Breast epithelium (tissue), 4 donors: ENCODE results near the gene KMT5C. TPM values are rescaled to one million over a fixed set of nuclear protein-coding genes. Genes with fewer than 3 reads are reported as not detected.
A peak's percentile ranks its signal among the peaks of the same experiment; 100 is the strongest.

Experiments
- DNase-seq, 2 donors: peaks; one replicate each; pipeline ENCODE4 v3.0.0-alpha.2; 2019; ENCODE audit warnings: low spot score in 2 of 2
- H3K27ac ChIP-seq, 2 donors: fragments of 200-600 bp; sonication (generic) in 1 of 2; one replicate each; pipeline ENCODE4 v1.5.1; 2016 to 2019; ENCODE audit warnings: mild to moderate bottlenecking in 1 of 2
- H3K27me3 ChIP-seq, 2 donors: fragments of 200-600 bp; sonication (generic) in 1 of 2; one replicate each; pipeline versions ENCODE4 v1.5.1 to v1.6.0; 2017 to 2019; ENCODE audit warnings: control low read depth in 1 of 2, mild to moderate bottlenecking in 1 of 2
- H3K36me3 ChIP-seq: fragments of 200-600 bp; one replicate; pipeline ENCODE4 v1.5.1; 2019
- H3K4me1 ChIP-seq, 2 donors: fragments of 200-600 bp; sonication (generic); one replicate each; pipeline ENCODE4 v1.5.1; 2016 to 2019; ENCODE audit warnings: control low read depth in 1 of 2
- H3K4me3 ChIP-seq, 3 donors: fragments of 200-600 bp; sonication (generic); 1 replicate in 2 of 3; 2 replicates in 1 of 3; pipeline ENCODE4 v1.5.1; 2016 to 2019; ENCODE audit warnings: mild to moderate bottlenecking in 3 of 3, moderate library complexity in 2 of 3
- H3K9me3 ChIP-seq, 2 donors: fragments of 200-600 bp; sonication (generic) in 1 of 2; one replicate each; pipeline ENCODE4 v1.5.1; 2016 to 2019; ENCODE audit warnings: control low read depth in 1 of 2
- POLR2A ChIP-seq: fragments of 450-650 bp; IDR thresholded peaks from one replicate; pipeline ENCODE4 v1.6.1; 2016; ENCODE audit warnings: antibody characterized with exemption, mild to moderate bottlenecking, moderate library complexity
- POLR2AphosphoS5 ChIP-seq, 3 donors: sonication (generic); formaldehyde crosslinking; IDR thresholded peaks; one replicate each; pipeline ENCODE4 v1.6.1; 2017; ENCODE audit warnings: antibody characterized with exemption in 3 of 3
- intact Hi-C: fragments of 100-400 bp; cut with DNase I; formaldehyde crosslinking; loops from one replicate; pipeline ENCODE4 v1.15.1; 2023; ENCODE audit warnings: low total_unique reads
- total RNA-seq, 3 donors: library from RNA; depleted of rRNA; stranded (reverse); fragments of >200 nt; gene quantifications; one replicate each; pipeline ENCODE4 v1.1.0, GENCODE V29; 2016
- TF ChIP-seq, protein P1 (sequence below), 3 donors: fragments of 450-650 bp; IDR thresholded peaks; one replicate each; pipeline ENCODE4 v1.5.1; 2016 to 2017; ENCODE audit warnings: antibody characterized with exemption in 3 of 3, mild to moderate bottlenecking in 3 of 3, moderate library complexity in 3 of 3

Gene KMT5C
- total RNA-seq, 3 donors from 2014 or later, result 6.1 to 20.8 (median 18.4) TPM

DNA sequence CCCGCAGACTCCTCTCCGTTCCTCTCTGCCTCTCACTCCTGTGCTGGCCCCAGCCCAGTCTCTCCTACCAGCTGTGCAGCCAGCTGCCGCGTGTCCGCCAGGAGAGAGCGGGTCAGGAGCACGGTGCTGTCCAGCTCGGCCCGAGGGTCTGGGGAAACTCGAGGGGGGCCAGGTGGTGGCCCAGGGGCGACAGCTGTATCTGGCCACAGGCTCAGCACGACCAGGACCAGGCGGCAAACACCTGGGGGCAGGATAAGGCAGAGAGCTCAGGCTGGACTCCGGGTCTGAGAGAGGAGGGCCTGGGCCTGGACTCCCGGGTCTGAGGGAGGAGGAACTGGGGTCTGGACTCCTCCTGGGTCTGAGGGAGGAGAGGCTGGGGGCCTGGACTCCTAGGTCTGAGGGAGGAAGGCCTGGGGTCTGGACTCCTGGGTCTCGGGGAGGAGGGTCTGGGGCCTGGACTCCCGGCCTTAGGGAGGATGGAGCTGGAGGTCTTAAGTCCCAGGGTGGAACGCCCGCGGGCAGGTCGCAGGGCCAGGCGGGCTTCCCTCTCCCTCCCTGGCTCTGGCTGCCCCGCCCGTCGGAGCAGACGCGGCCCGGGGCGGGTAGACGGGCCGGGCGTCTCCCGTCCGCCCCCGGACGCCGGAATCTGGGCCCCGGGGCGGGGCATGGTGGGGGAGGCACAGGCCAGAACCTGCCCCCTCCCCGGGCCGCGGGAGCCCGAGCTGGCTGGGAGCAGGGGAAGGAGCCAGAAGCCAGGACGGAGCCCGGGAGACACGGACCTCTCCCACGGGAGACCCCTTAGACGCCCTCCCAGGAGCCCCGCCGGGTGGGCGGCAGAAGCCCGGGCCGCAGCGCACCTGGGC lies 29.3 kb downstream of the KMT5C start:
- Histone ChIP-seq H3K27me3 (peaks cover 16 to 59% of the 10 kb centered on the region in 2 donors), H3K4me1 (peaks cover 4 to 6% of the 10 kb centered on the region in 2 donors), H3K4me3 (peak overlapping the region in 2 of 3 donors; percentile 45 to 64), H3K36me3 (no peaks in the 10 kb centered on the region), H3K27ac (peak overlapping the region in 1 of 2 donors; percentile 2), H3K9me3 (no peaks in the 10 kb centered on the region)
- no peak for DNase-seq
- intact Hi-C loops, result no loop called here
- no peak for TF ChIP-seq POLR2A
- TF ChIP-seq, protein P1, sequence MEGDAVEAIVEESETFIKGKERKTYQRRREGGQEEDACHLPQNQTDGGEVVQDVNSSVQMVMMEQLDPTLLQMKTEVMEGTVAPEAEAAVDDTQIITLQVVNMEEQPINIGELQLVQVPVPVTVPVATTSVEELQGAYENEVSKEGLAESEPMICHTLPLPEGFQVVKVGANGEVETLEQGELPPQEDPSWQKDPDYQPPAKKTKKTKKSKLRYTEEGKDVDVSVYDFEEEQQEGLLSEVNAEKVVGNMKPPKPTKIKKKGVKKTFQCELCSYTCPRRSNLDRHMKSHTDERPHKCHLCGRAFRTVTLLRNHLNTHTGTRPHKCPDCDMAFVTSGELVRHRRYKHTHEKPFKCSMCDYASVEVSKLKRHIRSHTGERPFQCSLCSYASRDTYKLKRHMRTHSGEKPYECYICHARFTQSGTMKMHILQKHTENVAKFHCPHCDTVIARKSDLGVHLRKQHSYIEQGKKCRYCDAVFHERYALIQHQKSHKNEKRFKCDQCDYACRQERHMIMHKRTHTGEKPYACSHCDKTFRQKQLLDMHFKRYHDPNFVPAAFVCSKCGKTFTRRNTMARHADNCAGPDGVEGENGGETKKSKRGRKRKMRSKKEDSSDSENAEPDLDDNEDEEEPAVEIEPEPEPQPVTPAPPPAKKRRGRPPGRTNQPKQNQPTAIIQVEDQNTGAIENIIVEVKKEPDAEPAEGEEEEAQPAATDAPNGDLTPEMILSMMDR (IDR thresholded peaks at IDR 0.05), result no peak
- no peak for TF ChIP-seq POLR2AphosphoS5 (IDR thresholded peaks at IDR 0.05)

DNA sequence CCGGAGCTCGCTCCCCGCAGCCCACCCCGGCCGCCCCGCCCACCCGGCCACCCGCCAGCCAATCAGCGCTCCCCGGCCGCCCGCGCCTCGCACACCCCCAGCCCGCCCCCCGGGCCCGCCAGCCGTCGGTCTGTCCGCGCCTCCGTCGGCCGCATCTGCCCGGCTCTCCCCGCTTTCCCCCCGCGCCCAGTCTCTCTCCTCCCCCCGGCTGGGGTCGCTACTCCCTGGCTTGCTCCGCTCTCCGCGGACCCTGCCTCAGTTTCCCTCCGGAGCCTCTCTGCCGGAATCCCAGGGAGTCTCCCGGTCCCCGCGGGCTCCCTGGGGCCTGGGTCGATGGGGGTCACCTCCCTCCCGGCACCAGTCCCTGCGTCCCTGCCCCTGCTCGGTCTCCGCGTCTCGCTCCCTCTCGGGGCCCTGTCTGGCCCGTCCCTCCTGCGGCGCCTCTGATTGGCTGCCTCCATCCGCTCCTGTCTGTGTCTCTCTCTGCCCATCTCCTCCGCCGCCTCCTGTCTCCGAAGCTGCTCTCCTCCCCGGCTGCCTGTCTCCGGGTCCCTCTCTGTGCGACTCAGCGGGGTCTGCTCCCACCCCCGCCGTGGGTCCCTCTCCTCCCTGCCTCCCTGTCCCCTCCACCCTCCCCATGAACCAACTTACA lies 30.1 kb downstream of the KMT5C start:
- Histone ChIP-seq H3K27me3 (peaks cover 16 to 62% of the 10 kb centered on the region in 2 donors), H3K4me1 (peaks cover 4 to 6% of the 10 kb centered on the region in 2 donors), H3K27ac (peak overlapping the region in 1 of 2 donors; percentile 2), H3K4me3 (peak overlapping the region; percentile 9 to 64 (median 45)), H3K9me3 (no peaks in the 10 kb centered on the region), H3K36me3 (no peaks in the 10 kb centered on the region)
- TF ChIP-seq POLR2A, result no peak
- no peak for TF ChIP-seq POLR2AphosphoS5 (IDR thresholded peaks at IDR 0.05)
- TF ChIP-seq, protein P1 (IDR thresholded peaks at IDR 0.05), result no peak
- intact Hi-C loops, result no loop called here
- DNase-seq, result no peak

DNA sequence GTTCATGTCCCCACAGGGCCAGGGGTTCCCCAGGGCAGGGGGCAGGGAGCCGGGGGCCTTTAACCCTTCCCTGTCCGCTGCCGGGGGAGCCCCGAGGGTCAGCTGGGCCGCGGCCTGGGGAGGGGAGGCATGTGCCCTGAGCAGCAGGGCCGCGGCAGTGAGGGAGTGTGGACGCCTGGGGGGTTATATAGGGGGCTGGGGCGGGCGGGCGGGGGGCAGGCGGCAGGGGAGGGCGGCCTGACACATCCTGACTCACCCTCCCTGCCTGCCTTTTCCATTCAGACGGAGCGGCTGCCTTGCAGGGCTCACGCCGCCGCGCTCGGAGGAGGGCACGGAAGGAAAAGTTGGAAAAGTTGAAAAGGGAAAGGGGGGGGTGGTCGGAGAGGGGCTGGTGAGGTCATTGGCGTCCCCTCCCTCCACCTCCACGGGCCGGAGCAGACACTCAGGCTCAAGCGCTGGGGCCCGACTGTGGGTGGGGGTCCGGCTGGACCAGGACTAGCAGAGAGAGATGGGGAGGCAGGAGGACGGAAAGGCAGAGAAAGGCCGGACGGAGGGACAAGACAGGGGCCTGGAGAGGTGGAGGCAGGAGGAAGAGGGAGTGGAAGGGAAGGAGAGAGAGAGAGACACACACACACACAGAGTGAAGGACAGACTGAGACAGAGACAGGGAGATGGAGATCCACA lies 30.8 kb downstream of the KMT5C start, which contains the start of gene IL11:
Gene IL11 (minus strand): TSS at position 159 of the 684 bp plus-strand sequence. CDS start 153 bp downstream, at position 6.
- Histone ChIP-seq H3K9me3 (no peaks in the 10 kb centered on the region), H3K4me1 (peaks cover 4 to 6% of the 10 kb centered on the region in 2 donors), H3K27ac (peak within 1 kb of the TSS in 1 of 2 donors; percentile 2), H3K4me3 (peak within 1 kb of the TSS; percentile 9 to 64 (median 45)), H3K27me3 (peaks cover 16 to 62% of the 10 kb centered on the region in 2 donors), H3K36me3 (no peaks in the 10 kb centered on the region)
- TF ChIP-seq POLR2AphosphoS5 (IDR thresholded peaks at IDR 0.05) (no peak), POLR2A (no peak)
- TF ChIP-seq, protein P1 (IDR thresholded peaks at IDR 0.05), result no peak
- intact Hi-C loops, result no loop called here
- DNase-seq, result no peak

DNA sequence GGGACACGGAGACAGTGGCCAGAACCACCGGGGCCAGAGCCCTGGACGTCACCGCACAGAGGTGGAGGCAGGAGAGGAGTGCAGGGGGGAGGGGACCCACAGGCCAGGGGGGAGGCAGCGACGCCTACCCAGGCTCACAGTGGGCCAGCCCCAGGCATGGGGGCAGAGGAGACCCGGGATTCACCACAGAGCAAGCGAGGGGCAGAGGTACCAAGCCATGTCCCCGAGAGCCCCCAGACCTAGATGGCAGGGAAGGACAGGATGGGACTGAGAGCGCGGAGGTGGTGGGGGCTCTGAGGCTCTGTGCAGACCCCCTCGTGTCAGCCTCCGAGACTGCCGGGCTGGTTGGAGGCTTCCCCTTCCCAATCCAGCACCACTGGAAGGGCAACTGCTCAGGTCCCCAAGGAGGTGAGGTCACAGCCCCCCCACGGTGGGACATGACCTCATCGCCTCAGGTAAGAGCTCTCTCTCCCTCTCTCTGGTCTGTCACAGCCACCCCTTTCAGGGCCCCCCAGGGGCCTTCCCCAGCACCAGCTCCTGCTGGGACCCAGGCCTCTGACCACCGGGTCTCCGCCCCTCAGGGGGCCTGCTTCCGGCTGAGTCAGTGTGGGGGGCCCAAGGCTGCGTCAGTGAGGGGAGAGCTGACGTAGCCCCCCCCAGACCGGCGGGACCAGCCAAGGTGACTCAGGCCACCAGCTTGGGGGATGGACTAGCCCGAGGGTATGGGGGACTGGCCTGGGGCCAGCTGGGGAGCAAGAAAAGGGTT lies 32.8 kb downstream of the KMT5C start:
- no peak for TF ChIP-seq POLR2A
- TF ChIP-seq, protein P1 (IDR thresholded peaks at IDR 0.05), result no peak
- no peak for TF ChIP-seq POLR2AphosphoS5 (IDR thresholded peaks at IDR 0.05)
- H3K27me3 ChIP-seq, result peaks cover 16 to 62% of the 10 kb centered on the region in 2 donors
- no peak for DNase-seq

More for the DNA sequence above, 32.8 kb downstream of the KMT5C start:
- Histone ChIP-seq H3K4me1 (peaks cover 4 to 6% of the 10 kb centered on the region in 2 donors), H3K27ac (no peak overlapping the region), H3K4me3 (no peak overlapping the region), H3K9me3 (no peaks in the 10 kb centered on the region), H3K36me3 (no peaks in the 10 kb centered on the region)
- intact Hi-C loops, result no loop called here
